Activated T-cell treated with anti-CD3 and anti-CD28 coated beads for 1 hour (primary cell): ENCODE measurements around the gene AHRR.

Experiments
- DNase-seq: peaks from one replicate; pipeline ENCODE4 v3.0.0-alpha.2; 2020; ENCODE audit warnings: low read depth

The AHRR gene

GRCh38 chr5:416636-416960 lies 95.1 kb downstream of the AHRR start:
- no peak for DNase-seq

DNA sequence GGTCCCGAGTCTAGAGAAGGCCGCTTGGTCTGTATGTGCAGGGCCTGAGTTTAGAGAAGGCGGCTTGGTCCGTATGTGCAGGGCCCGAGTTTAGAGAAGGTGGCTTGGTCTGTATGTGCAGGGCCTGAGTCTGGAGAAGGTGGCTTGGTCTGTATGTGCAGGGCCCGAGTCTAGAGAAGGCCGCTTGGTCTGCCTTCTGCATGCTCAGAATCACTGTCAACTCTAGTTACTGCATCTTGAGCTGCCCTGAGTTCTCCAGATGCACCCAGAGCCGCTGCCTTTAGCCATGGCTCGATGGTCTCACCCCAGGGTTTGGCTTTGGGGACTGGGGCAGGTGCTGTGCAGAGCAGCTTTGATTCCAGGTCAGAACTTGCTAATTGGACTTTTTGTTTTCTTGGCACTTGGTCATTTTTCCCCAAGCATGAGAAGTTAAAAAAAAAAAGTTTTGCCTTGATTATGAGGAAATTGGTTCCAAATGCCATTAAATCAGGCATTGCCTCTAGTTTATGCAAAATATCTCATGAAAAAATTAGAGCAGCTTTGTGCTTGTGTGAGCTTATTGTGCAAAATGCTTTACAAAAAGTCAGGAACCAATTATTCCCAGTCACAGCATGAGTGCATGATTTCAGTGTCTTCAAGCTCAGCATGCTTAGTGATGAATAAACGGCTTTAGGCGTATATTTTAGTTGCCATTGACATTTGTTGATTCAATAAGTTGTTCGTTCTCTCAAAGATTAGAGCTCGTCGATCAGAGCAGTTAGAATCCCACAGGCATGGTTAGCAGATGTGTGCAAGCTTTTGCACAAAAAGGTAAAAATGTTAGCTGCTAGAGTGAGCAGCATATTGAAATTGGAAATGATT lies 96.0 kb downstream of the AHRR start:
- no peak for DNase-seq

DNA sequence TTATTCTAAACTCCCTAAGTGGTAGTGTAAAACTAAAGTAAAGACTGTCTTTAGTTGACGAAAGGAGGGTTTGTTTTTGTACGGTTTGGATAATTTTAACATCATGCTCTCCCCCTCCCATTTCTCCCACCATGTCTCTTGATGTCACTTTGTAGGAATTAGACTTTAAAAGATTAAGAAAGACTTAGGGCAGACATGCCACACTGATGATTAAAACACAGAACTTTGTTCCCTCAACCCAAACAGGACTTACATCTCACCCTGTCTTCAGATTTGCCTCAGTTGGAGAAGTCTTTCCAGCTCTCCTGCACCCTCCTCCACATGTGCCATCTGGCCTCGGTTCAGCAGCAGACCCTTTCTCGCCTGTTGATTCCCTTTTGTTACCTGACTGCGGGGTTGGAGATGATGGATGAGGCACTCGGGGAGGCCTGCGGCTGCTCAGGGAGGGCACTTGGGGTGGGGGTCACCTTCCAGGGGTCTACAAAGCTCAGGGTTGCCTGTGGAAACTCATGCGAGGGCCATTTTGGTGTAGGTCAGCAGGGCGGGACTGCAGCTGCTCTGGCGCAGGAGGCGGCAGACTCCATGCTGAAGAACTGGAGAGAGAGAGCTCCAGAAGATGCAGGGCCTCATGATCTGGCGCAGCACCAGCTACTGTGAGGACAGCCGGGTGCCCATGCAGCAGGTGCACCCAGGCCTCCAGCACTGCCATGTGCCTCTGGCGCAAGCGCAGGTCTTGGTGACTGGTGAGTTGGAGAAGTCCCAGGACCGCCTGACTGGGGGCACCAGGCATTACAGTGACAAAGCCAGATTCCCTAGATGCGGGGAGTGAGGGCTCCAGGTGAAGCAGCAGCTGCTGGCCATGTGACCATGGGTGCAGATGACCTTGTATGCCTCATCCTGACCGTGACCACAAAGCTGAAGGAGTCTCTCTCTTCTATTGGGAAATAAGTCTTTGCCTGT lies 96.9 kb downstream of the AHRR start:
- DNase-seq: no peak

GRCh38 chr5:419970-420369 lies 98.5 kb downstream of the AHRR start:
- no peak for DNase-seq

DNA sequence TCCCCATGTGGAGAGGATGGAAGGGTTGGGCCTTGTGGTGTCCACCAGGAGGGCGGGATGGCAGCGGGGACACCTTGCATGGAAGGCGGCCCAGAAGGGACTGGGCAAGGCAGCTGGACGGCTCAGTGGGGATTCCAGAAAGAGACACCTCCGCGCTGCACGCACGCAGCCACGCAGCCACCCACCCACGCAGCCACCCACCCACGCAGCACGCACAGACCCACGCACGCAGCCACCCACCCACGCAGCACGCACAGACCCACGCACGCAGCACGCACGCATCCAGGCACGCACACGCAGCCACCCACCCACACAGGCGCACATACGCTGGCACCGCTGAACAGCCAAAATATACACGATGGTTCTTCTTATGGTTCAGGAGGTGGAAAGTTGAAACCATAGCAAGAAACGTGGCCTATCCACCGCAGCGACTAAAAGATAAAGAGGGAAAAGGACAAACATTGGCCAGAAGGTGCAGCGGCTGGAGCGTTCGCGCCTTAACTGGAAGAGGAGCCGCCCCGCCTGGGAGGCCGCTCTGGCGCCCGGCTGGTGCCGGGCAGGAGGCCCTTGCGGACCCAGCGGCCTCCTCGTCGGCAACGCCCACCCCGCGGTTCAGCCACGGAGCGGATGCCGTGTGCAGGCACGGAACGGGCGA lies 99.2 kb downstream of the AHRR start:
- DNase-seq: no peak

DNA sequence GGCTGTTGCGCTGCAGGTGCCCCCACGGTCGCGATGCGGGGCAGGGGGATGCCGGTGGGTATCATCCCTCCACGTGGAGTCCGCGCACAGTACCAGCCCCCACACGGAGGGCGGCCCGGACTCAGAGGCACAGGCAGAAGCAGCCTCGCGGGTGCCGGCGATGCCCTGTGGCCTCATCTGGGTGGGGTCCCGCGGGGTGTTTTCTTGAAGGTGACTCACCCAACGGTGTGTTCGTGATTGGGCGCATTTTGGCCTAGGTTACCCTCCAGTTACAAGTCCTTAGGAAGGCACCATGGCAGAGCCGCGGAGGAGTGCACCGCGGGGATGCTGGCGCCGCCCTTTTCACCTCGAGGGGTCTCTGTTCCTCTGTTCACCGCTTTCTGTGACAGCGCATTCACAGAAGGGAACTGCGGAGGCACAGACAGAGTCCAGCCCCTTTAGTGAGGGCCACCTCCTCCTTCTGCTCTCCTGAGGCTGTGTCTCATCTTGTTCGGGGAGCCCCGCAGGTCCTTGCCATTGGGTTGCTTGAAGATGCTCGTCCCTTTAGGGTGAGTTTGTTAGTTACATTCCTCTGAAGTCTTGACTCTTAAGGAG lies 99.9 kb downstream of the AHRR start:
- DNase-seq: no peak

DNA sequence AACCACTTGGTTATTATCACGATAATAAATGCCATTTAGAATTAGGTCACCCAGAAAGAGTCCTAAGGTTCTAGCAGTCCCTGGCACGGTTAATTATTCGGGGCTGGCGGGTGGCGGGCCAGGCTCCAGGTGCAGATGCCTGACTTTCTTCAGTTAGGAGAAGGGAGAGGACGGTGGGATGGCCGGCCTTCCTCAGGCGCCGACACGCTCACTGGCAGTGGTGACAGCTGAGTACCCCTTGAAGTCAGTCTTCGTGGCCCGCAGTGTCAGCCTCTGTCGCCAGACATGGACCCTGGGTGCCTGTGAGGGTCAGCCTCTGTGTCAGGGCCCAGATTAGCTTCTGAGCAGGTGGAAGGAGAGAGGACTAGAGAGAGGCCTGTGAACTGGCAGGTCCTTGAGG lies 100.4 kb downstream of the AHRR start:
- no peak for DNase-seq

DNA sequence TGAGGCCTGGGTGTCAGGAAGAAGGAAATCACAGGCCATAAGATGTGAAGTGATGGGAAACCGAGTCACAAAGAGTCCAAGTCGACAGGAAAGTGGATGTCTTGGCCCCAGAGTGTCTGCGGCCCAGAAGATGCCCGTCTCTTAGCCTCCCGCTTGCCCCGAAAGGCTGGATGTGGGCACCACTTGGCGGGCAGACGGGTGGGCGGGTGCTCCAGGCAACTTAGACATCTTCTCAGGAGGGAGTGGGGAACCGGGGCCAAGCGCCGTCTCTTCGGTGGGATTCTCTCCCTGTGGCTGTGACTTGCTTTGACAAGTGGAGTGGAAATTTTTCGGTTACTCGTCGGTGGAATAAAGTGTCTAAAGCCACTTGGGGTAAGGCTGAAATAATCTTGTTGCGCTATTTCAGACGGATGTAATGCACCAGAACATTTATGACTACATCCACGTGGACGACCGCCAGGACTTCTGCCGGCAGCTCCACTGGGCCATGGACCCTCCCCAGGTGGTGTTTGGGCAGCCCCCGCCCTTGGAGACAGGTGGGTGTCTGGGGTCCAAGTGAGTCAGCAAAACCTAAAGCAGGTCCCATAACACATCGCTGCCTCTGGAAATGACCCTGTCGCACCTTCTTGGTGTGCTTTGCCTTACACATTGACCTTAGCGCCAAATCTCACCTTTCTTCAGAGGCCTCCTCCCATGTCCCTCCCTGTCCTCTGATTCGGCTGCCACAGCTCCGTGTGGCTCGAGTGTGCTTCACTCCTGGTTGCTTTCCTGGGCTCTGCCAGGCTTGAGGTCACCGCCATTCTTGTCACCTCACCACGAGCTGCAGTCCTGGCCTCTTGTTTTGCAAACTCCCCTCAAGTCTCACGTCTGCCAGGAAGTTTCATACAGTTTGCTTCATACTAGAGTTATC lies 101.1 kb downstream of the AHRR start:
- DNase-seq: no peak

- DNase-seq: no peak
These were observed 101.7 kb downstream of the AHRR start for GRCh38 chr5:423233-423565.

DNA sequence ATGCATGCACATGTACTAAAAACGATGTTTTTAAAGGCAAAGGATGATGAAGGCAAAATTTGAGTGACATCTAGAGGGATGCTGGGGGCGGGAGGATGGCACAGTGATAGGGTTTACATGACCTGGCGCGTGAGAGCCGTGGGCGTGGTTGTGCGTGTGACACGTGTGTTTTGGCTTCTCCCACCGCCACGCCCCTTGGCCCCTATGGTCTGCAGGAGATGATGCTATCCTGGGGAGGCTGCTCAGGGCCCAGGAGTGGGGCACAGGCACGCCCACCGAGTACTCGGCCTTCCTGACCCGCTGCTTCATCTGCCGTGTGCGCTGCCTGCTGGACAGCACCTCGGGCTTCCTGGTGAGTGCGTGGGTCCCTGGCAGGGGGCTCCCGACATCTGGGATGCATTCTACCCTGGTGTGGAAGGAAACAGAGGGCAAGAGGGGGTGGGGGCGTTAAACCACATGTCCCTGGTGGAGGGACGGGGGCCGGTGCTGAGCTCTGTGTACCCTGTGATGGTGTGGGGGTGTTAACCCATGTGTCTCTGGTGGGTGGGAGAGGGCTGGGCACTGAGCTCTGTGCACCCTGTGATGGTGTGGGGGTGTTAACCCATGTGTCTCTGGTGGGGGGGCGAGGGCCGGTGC lies 102.2 kb downstream of the AHRR start:
- no peak for DNase-seq

DNA sequence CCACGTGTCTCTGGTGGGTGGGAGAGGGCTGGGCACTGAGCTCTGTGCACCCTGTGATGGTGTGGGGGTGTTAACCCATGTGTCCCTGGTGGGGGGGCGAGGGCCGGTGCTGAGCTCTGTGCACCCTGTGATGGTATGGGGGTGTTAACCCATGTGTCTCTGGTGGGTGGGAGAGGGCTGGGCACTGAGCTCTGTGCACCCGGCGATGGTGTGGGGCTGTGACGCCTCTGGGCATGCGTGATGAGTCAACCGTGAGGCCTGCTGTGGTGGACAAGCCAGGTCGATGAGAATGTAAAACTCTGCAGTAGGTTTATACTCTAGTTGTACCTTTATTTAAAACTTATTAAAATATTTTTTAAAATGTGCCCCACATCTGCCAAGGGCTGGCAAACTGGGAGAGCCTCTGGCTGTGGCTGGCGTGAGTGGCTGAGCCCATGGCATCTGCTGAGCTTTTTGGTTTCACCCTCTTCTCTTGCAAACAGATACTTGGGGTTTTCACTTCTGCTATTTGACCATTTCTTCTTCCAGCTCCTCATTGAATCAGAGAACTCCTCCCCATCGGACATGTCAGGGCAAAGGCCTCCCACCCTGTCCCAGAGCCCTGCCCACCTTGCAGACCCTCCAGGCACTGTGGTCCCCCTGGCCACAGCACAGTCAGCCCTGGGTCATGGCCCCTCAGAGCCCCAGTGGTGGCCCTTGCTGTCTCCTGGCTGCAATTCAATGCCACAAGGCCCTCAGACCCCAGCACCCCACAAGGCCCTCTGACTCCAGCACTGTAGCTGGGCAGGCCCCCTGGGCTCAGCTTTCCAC lies 103.0 kb downstream of the AHRR start:
- DNase-seq: no peak

GRCh38 chr5:425714-426113 lies 104.2 kb downstream of the AHRR start:
- no peak for DNase-seq

DNA sequence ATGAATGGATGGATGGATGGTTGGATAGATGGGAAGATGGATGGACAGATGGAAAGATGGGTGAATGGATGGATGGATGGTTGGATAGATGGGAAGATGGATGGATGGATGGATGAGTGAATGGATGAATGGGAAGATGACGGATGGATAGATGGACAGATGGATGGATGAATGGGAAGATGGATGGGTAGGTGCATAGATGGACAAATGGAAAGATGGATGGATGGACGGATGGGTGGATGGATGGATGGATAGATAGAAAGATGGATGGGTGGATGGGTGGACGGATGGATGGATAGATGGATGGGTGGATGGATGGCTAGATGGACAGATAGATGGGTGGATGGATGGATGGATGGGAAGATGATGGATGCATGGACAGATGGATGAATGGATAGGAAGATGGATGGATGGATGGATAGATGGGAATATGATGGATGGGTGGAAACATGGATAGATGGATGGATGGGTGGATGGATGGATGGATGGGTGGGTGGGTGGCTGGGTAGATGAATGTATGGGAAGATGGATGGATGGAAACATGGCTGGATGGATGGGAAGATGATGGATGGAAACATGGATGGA lies 105.0 kb downstream of the AHRR start:
- DNase-seq: no peak

DNA sequence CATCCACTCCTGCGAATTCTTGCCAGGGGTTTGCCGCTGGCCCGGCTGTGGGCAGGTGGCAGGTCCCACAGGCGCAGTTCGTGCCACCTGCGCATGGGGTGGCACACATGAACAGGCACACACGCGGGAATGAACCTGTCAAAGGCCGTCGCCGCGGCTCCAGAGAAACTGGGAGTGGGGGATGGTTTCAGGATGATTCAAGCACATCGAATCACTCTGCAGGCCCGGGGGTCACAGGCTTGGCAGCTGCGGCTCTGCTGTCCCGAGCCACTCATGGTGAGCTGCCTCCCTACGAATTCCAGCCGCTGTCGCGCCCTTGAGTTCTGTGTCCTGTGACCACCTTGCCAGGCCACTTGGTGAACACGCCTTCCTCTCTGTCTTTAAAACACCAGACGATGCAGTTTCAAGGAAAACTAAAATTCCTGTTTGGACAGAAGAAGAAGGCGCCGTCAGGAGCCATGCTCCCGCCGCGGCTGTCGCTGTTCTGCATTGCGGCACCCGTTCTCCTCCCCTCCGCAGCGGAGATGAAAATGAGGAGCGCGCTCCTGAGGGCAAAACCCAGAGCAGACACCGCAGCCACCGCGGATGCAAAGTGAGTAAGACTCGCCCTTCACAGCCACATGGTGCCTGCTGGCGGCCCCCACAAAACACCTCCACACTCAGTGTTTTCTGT lies 106.0 kb downstream of the AHRR start:
- no peak for DNase-seq

DNA sequence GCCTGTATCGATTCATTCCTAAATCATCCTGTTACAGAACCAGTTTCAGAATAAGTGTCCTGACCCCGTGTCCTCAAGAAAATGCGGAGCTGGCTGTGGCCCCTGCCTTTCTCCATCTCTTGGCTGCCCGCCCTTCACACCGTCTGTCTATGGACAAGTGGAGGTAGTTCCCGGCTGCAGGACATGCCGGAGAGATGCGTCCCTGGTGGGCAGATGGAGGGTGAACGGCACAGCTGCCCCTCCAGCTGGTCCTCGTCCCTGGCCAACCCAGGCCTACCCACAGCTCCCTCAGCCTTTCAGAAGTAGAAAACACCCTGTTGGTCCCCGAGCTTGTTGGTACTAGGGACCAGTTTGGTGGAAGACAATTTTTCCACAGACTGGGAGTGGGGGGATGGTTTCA lies 106.7 kb downstream of the AHRR start:
- DNase-seq: no peak

DNA sequence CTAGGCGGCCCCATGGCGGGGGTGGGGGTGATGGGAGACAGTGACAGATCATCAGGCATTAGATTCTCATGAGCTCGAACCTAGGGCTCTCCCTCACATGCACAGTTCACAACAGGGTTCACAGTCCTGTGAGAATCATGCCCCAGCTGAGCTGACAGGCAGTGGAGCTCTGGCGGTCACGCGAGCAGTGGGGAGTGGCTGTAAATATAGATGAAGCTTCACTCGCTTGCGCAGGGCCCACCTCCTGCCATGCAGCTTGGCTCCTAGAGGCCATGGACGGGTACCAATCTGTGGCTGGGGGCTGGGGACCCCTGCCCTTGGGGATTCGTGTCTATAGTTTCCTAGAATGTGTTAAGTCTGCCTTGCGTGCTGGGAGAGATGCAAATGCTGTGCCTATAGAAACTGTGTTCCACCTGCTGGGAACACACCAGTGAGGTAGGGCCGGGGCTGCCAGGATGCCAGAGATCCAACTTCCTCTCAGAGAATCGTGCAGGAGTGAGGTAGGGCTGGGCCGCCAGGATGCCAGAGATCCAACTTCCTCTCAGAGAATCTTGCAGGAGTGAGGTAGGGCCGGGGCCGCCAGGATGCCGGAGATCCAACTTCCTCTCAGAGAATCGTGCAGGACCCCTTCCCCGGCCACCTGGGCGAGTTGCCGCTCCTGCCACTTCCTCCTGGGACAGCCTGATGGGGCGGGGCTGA lies 107.4 kb downstream of the AHRR start:
- no peak for DNase-seq

GRCh38 chr5:429453-430188 lies 108.1 kb downstream of the AHRR start:
- DNase-seq: no peak
